Measurements from ENCODE around the gene CLP1. TPM values are rescaled to one million over a fixed set of nuclear protein-coding genes. Genes with fewer than 3 reads are reported as not detected.

Gene CLP1
- total and polyA plus RNA-seq, 10 of the 15 experiments (the other 5 are each of a cell fraction or from before 2014, with no cell fraction given), result 19.9 to 45.7 (median 27.8) TPM

DNA sequence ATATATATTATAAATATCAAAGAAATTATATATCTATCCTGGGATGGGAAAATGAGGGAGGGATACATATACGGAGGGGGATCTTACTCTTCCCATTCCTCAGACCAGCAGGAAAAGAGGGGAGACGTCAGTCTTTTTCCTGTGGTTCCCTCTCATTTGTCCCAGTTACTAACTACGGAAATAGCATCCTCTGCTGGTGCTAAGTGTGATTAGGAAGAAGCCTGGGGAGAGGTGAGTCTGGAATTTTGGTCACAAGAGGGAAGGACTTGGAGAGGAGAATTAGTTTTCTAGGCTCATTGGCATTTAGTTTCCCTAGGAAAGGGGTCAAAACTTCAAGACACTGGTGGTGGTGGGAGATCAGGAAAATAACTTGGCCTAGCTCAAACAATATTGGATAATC is 42.9 kb downstream of the CLP1 start:
- WGBS (ENCODE audit: insufficient coverage, insufficient replicate concordance, low lambda C conversion rate, missing lambda C conversion rate), result 98% methylated on average over 3 of the region's 3 CpGs
- SMC1A ChIA-PET (ENCODE audit: uncharacterized antibody, unreplicated experiment), result no interaction called here
- Histone ChIP-seq H4K20me1 (ENCODE audit: control insufficient read depth, insufficient read depth) (no peaks in the 10 kb centered on the region), H3K79me2 (ENCODE audit: control insufficient read depth, insufficient read depth, low read length) (no peaks in the 10 kb centered on the region), H2AFZ (ENCODE audit: control insufficient read depth, low read depth, low read length) (no peak overlapping the region), H3K9me3 (replicated peaks; ENCODE audit: control insufficient read depth, insufficient read depth, low read length) (no peaks in the 10 kb centered on the region), H3K27me3 (replicated peaks in 1 of 2; ENCODE audit: control insufficient read depth in 2 of 2, insufficient read depth in 2 of 2, low read length in 1 of 2) (no peaks in the 10 kb centered on the region), H3K36me3 (ENCODE audit: control insufficient read depth in 2 of 2, insufficient read depth in 2 of 2, low read length in 1 of 2) (peaks cover 24 to 45% of the 10 kb centered on the region in 2 experiments), H3K4me2 (ENCODE audit: control insufficient read depth, insufficient read depth) (no peak overlapping the region), H3K9ac (ENCODE audit: control insufficient read depth, insufficient read depth, low read length) (no peak overlapping the region), H3K4me1 (ENCODE audit: control insufficient read depth, insufficient read depth, low read length) (no peaks in the 10 kb centered on the region), H3K4me3 (no peak overlapping the region), H3K27ac (ENCODE audit: control insufficient read depth, insufficient read depth) (no peak overlapping the region)
- RAD21 ChIA-PET (ENCODE audit: unreplicated experiment), result no interaction called here
- DNase-seq (ENCODE audit: low read depth, low spot score), result no peak
- intact Hi-C loops (cut with micrococcal nuclease; ENCODE audit: unreplicated experiment) (no loop called here), in situ Hi-C loops (cut with MboI) (no loop called here)
- BruUV-seq (replicated peaks), result no TSS peak
- no peak for ATAC-seq
- CTCF ChIA-PET, result no interaction called here
- POLR2A ChIA-PET, result no interaction called here
- no peak for FAIRE-seq
- TF ChIP-seq SPI1 (IDR thresholded peaks at IDR 0.05; ENCODE audit: borderline replicate concordance, insufficient read depth, low read depth, low read length) (no peak), MYB (IDR thresholded peaks at IDR 0.05; ENCODE audit: borderline replicate concordance, low read depth, low read length) (no peak), STAT1 (conservative IDR thresholded peaks at IDR 0.05) (no peak)

GRCh38 chr11:57703341-57703740 is 45.8 kb downstream of the CLP1 start:
- ChIA-PET RAD21 (ENCODE audit: unreplicated experiment) (interaction anchor here (0.7 to 2.1 kb wide), 5 partner anchors 28 to 1254 kb away, joined by 3 to 12 read pairs (median 3); no protein-coding TSS in a partner anchor), SMC1A (ENCODE audit: uncharacterized antibody, unreplicated experiment) (interaction anchor here (0.6 to 2.0 kb wide), 6 partner anchors 25 to 98 kb away, joined by 3 to 7 read pairs (median 4); no protein-coding TSS in a partner anchor), POLR2A (interaction anchor here (0.9 kb wide), 1 partner anchor 18 kb away, joined by 3 read pairs; no protein-coding TSS in a partner anchor), CTCF (interaction anchor here (1.0 to 1.2 kb wide), 2 partner anchors 38 to 97 kb away, joined by 3 to 9 read pairs; partner anchors contain the start of gene SELENOH)
- Histone ChIP-seq H3K79me2 (ENCODE audit: control insufficient read depth, insufficient read depth, low read length) (no peaks in the 10 kb centered on the region), H2AFZ (ENCODE audit: control insufficient read depth, low read depth, low read length) (no peak overlapping the region), H3K4me3 (no peak overlapping the region), H3K9me3 (replicated peaks; ENCODE audit: control insufficient read depth, insufficient read depth, low read length) (no peaks in the 10 kb centered on the region), H3K36me3 (ENCODE audit: control insufficient read depth in 2 of 2, insufficient read depth in 2 of 2, low read length in 1 of 2) (peaks cover 17 to 37% of the 10 kb centered on the region in 2 experiments), H3K9ac (ENCODE audit: control insufficient read depth, insufficient read depth, low read length) (no peak overlapping the region), H3K27ac (ENCODE audit: control insufficient read depth, insufficient read depth) (no peak overlapping the region), H3K4me1 (ENCODE audit: control insufficient read depth, insufficient read depth, low read length) (no peaks in the 10 kb centered on the region), H4K20me1 (ENCODE audit: control insufficient read depth, insufficient read depth) (no peaks in the 10 kb centered on the region), H3K27me3 (replicated peaks in 1 of 2; ENCODE audit: control insufficient read depth in 2 of 2, insufficient read depth in 2 of 2, low read length in 1 of 2) (no peaks in the 10 kb centered on the region), H3K4me2 (ENCODE audit: control insufficient read depth, insufficient read depth) (no peak overlapping the region)
- WGBS (ENCODE audit: insufficient coverage, insufficient replicate concordance, low lambda C conversion rate, missing lambda C conversion rate), result 99% methylated on average over 4 of the region's 4 CpGs
- BruUV-seq (replicated peaks), result no TSS peak
- in situ Hi-C loops (cut with MboI), result no loop called here
- intact Hi-C loops (cut with micrococcal nuclease; ENCODE audit: unreplicated experiment), result no loop called here
- no peak for DNase-seq (ENCODE audit: low read depth, low spot score)
- FAIRE-seq, result no peak
- no peak for TF ChIP-seq RFX5 (IDR thresholded peaks at IDR 0.05; ENCODE audit: low read depth, low read length)
- TF ChIP-seq, protein P1, sequence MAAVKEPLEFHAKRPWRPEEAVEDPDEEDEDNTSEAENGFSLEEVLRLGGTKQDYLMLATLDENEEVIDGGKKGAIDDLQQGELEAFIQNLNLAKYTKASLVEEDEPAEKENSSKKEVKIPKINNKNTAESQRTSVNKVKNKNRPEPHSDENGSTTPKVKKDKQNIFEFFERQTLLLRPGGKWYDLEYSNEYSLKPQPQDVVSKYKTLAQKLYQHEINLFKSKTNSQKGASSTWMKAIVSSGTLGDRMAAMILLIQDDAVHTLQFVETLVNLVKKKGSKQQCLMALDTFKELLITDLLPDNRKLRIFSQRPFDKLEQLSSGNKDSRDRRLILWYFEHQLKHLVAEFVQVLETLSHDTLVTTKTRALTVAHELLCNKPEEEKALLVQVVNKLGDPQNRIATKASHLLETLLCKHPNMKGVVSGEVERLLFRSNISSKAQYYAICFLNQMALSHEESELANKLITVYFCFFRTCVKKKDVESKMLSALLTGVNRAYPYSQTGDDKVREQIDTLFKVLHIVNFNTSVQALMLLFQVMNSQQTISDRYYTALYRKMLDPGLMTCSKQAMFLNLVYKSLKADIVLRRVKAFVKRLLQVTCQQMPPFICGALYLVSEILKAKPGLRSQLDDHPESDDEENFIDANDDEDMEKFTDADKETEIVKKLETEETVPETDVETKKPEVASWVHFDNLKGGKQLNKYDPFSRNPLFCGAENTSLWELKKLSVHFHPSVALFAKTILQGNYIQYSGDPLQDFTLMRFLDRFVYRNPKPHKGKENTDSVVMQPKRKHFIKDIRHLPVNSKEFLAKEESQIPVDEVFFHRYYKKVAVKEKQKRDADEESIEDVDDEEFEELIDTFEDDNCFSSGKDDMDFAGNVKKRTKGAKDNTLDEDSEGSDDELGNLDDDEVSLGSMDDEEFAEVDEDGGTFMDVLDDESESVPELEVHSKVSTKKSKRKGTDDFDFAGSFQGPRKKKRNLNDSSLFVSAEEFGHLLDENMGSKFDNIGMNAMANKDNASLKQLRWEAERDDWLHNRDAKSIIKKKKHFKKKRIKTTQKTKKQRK (IDR thresholded peaks at IDR 0.05; ENCODE audit: low read depth, low read length), result no peak
- no peak for TF ChIP-seq NFIC (IDR thresholded peaks at IDR 0.05; ENCODE audit: low read depth, low read length)
- no peak for ATAC-seq
